WTC11 (cell line): ENCODE results near the gene ACBD3. TPM values are rescaled to one million over a fixed set of nuclear protein-coding genes. Genes with fewer than 3 reads are reported as not detected.
A peak's percentile ranks its signal among the peaks of the same experiment; 100 is the strongest.

Experiments used
- ATAC-seq: fragments of 200-7000 bp; cut with Tn5 transposase; 2 replicates; pipeline ENCODE4 v1.10.0; 2021; ENCODE audit warnings: mild to moderate bottlenecking, moderate library complexity
- CTCF ChIA-PET: fragments of 300-600 bp; sonication (Branson Sonifier 250); formaldehyde crosslinking; loops from one replicate; lab custom pipeline; 2021; ENCODE audit warnings: antibody characterized with exemption; lab: Charles Lee
- POLR2A ChIA-PET: fragments of 350-600 bp; sonication (Branson Sonifier 250); formaldehyde crosslinking; loops from one replicate; lab custom pipeline; 2021; ENCODE audit warnings: antibody characterized with exemption; lab: Charles Lee
- DNase-seq: peaks from one replicate; pipeline ENCODE4 v3.0.0; 2021; ENCODE audit warnings: low spot score
- H3K27ac Mint-ChIP-seq: 2 replicates; pipeline ENCODE4 v1.8.0; 2021; ENCODE audit warnings: mixed read lengths
- H3K27me3 Mint-ChIP-seq: 2 replicates; pipeline ENCODE4 v1.8.0; 2021; ENCODE audit warnings: low read depth, mild to moderate bottlenecking, moderate library complexity, mixed read lengths
- H3K36me3 Mint-ChIP-seq: 2 replicates; pipeline ENCODE4 v1.8.0; 2021; ENCODE audit warnings: mixed read lengths
- H3K4me1 Mint-ChIP-seq: 2 replicates; pipeline ENCODE4 v1.8.0; 2022; ENCODE audit warnings: mixed read lengths
- H3K4me3 Mint-ChIP-seq: 2 replicates; pipeline ENCODE4 v1.8.0; 2021; ENCODE audit warnings: mild to moderate bottlenecking, moderate library complexity, mixed read lengths
- H3K9me3 Mint-ChIP-seq: 2 replicates; pipeline ENCODE4 v1.8.0; 2021; ENCODE audit warnings: mixed read lengths
- CREM ChIP-seq: sonication (generic); formaldehyde crosslinking; IDR thresholded peaks from 2 replicates; pipeline ENCODE4 v1.8.1; 2022; ENCODE audit warnings: mild to moderate bottlenecking, missing genetic modification reagents, moderate library complexity
- EMX1 ChIP-seq: fragments of 250-450 bp; sonication (Bioruptor Pico); IDR thresholded peaks from 2 replicates; pipeline ENCODE4 v1.8.0; 2021; ENCODE audit warnings: mild to moderate bottlenecking
- KAT7 ChIP-seq: sonication (generic); formaldehyde crosslinking; IDR thresholded peaks from 2 replicates; pipeline ENCODE4 v1.8.1; 2023; ENCODE audit warnings: missing genetic modification reagents, mild to moderate bottlenecking, borderline replicate concordance
- NR1H2 ChIP-seq: sonication (generic); formaldehyde crosslinking; IDR thresholded peaks from 2 replicates; pipeline ENCODE4 v1.9.0; 2021; ENCODE audit warnings: mild to moderate bottlenecking, moderate library complexity, missing genetic modification reagents
- NR2C2 ChIP-seq: sonication (generic); formaldehyde crosslinking; IDR thresholded peaks from 2 replicates; pipeline ENCODE4 v1.8.0; 2022; ENCODE audit warnings: mild to moderate bottlenecking, missing genetic modification reagents
- PRRX2 ChIP-seq: fragments of 250-450 bp; sonication (Bioruptor Pico); IDR thresholded peaks from 2 replicates; pipeline ENCODE4 v1.8.0; 2021; ENCODE audit warnings: mild to moderate bottlenecking
- SOX15 ChIP-seq: fragments of 250-450 bp; sonication (Bioruptor Pico); IDR thresholded peaks from 2 replicates; pipeline ENCODE4 v1.9.0; 2021; ENCODE audit warnings: mild to moderate bottlenecking
- TEAD4 ChIP-seq: sonication (generic); formaldehyde crosslinking; IDR thresholded peaks from 2 replicates; pipeline ENCODE4 v1.8.0; 2022; ENCODE audit warnings: mild to moderate bottlenecking, missing genetic modification reagents
- ZNF232 ChIP-seq: sonication (generic); formaldehyde crosslinking; IDR thresholded peaks from 2 replicates; pipeline ENCODE4 v1.8.0; 2022; ENCODE audit warnings: mild to moderate bottlenecking, missing genetic modification reagents
- ZNF263 ChIP-seq: sonication (generic); formaldehyde crosslinking; IDR thresholded peaks from 2 replicates; pipeline ENCODE4 v1.8.1; 2022; ENCODE audit warnings: low read depth, mild to moderate bottlenecking, moderate library complexity, missing genetic modification reagents
- ZNF671 ChIP-seq: fragments of 250-450 bp; sonication (Bioruptor Pico); IDR thresholded peaks from 2 replicates; pipeline ENCODE4 v1.8.0; 2021; ENCODE audit warnings: mild to moderate bottlenecking
- total RNA-seq: library from RNA; stranded (reverse); gene quantifications from 3 replicates; pipeline ENCODE4 v1.2.3, GENCODE V29; 2021
- TF ChIP-seq, protein P1 (sequence below): sonication (generic); formaldehyde crosslinking; IDR thresholded peaks from 2 replicates; pipeline ENCODE4 v1.8.0; 2023; ENCODE audit warnings: missing genetic modification reagents, mild to moderate bottlenecking, borderline replicate concordance
- TF ChIP-seq, protein P2 (sequence below): fragments of 250-450 bp; sonication (Bioruptor Pico); IDR thresholded peaks from 2 replicates; pipeline ENCODE4 v1.9.0; 2021; ENCODE audit warnings: mild to moderate bottlenecking
- TF ChIP-seq, protein P3 (sequence below): sonication (generic); formaldehyde crosslinking; IDR thresholded peaks from 2 replicates; pipeline ENCODE4 v1.8.1; 2022; ENCODE audit warnings: low read depth, mild to moderate bottlenecking, moderate library complexity, missing genetic modification reagents, borderline replicate concordance
- TF ChIP-seq, protein P4 (sequence below): sonication (generic); formaldehyde crosslinking; IDR thresholded peaks from 2 replicates; pipeline ENCODE4 v1.8.1; 2022; ENCODE audit warnings: mild to moderate bottlenecking, moderate library complexity, missing genetic modification reagents
- TF ChIP-seq, protein P5 (sequence below): sonication (generic); formaldehyde crosslinking; IDR thresholded peaks from 2 replicates; pipeline ENCODE4 v1.8.0; 2023; ENCODE audit warnings: missing genetic modification reagents
- TF ChIP-seq, protein P6 (sequence below): sonication (generic); formaldehyde crosslinking; IDR thresholded peaks from 2 replicates; pipeline ENCODE4 v1.8.1; 2022; ENCODE audit warnings: mild to moderate bottlenecking, missing genetic modification reagents, moderate library complexity, borderline replicate concordance
- TF ChIP-seq, protein P7 (sequence below): sonication (generic); formaldehyde crosslinking; IDR thresholded peaks from 2 replicates; pipeline ENCODE4 v1.8.1; 2023; ENCODE audit warnings: mild to moderate bottlenecking, missing genetic modification reagents, borderline replicate concordance
- TF ChIP-seq, protein P8 (sequence below): fragments of 200-600 bp; IDR thresholded peaks from 2 replicates; pipeline ENCODE4 v1.8.0; 2022; ENCODE audit warnings: antibody characterized with exemption

ACBD3 gene
- total RNA-seq, 1 experiment from 2014 or later = 38.9 TPM

DNA sequence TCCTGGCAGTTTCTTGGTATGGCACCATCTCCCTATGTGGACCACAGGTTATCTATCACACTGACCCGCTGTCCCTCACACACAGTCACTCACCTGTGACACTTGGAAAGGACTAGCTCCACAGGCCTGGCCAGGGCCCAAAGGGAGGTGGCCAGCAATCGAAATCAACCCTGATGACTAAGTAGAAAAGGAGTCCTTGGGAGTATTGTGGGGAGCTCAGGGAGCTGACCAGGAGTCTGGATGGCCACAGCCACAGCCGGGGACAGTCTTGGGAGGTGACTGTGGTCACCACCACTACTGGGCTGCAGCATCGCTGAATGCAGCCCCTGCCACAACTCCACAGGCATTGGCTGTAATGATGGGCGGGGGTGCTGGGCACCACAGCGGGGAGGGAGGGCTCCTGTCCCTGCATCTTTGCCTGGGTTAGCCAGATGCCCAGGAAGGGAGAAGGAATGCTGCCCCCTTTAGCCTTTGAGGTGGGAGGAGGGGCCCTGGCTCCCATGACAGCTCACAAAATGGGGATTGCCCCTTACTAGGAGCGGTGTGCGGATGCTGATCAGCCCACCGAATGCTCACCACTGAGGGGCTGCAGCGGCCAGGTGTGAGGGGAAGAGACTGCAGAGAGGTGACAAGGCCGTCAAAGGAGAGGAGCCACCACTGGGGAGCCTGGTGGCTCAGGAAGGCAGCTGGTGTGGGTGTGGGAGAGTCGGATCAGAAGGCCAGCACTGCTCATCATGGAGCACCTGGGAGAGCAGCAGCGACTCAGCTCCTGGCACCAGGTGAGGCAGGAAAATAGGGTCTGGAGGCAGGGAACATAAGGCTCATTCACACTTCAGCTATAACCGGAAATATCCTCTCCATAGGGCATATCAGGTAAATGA lies 62.7 kb downstream of the ACBD3 start (continued):
- TF ChIP-seq, protein P1, sequence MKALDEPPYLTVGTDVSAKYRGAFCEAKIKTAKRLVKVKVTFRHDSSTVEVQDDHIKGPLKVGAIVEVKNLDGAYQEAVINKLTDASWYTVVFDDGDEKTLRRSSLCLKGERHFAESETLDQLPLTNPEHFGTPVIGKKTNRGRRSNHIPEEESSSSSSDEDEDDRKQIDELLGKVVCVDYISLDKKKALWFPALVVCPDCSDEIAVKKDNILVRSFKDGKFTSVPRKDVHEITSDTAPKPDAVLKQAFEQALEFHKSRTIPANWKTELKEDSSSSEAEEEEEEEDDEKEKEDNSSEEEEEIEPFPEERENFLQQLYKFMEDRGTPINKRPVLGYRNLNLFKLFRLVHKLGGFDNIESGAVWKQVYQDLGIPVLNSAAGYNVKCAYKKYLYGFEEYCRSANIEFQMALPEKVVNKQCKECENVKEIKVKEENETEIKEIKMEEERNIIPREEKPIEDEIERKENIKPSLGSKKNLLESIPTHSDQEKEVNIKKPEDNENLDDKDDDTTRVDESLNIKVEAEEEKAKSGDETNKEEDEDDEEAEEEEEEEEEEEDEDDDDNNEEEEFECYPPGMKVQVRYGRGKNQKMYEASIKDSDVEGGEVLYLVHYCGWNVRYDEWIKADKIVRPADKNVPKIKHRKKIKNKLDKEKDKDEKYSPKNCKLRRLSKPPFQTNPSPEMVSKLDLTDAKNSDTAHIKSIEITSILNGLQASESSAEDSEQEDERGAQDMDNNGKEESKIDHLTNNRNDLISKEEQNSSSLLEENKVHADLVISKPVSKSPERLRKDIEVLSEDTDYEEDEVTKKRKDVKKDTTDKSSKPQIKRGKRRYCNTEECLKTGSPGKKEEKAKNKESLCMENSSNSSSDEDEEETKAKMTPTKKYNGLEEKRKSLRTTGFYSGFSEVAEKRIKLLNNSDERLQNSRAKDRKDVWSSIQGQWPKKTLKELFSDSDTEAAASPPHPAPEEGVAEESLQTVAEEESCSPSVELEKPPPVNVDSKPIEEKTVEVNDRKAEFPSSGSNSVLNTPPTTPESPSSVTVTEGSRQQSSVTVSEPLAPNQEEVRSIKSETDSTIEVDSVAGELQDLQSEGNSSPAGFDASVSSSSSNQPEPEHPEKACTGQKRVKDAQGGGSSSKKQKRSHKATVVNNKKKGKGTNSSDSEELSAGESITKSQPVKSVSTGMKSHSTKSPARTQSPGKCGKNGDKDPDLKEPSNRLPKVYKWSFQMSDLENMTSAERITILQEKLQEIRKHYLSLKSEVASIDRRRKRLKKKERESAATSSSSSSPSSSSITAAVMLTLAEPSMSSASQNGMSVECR (CRISPR knock-in tag) = no peak
- TF ChIP-seq ZNF671 (CRISPR knock-in tag) = no peak
- TF ChIP-seq, protein P2, sequence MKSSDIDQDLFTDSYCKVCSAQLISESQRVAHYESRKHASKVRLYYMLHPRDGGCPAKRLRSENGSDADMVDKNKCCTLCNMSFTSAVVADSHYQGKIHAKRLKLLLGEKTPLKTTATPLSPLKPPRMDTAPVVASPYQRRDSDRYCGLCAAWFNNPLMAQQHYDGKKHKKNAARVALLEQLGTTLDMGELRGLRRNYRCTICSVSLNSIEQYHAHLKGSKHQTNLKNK (CRISPR knock-in tag) = no peak
- TF ChIP-seq, protein P3, sequence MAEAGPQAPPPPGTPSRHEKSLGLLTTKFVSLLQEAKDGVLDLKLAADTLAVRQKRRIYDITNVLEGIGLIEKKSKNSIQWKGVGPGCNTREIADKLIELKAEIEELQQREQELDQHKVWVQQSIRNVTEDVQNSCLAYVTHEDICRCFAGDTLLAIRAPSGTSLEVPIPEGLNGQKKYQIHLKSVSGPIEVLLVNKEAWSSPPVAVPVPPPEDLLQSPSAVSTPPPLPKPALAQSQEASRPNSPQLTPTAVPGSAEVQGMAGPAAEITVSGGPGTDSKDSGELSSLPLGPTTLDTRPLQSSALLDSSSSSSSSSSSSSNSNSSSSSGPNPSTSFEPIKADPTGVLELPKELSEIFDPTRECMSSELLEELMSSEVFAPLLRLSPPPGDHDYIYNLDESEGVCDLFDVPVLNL = no peak
- TF ChIP-seq TEAD4 = no peak
- TF ChIP-seq EMX1 (CRISPR knock-in tag) = no peak
- TF ChIP-seq KAT7 (CRISPR knock-in tag) = no peak
- TF ChIP-seq, protein P4, sequence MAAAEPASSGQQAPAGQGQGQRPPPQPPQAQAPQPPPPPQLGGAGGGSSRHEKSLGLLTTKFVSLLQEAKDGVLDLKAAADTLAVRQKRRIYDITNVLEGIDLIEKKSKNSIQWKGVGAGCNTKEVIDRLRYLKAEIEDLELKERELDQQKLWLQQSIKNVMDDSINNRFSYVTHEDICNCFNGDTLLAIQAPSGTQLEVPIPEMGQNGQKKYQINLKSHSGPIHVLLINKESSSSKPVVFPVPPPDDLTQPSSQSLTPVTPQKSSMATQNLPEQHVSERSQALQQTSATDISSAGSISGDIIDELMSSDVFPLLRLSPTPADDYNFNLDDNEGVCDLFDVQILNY (CRISPR knock-in tag) = no peak
- TF ChIP-seq, protein P5, sequence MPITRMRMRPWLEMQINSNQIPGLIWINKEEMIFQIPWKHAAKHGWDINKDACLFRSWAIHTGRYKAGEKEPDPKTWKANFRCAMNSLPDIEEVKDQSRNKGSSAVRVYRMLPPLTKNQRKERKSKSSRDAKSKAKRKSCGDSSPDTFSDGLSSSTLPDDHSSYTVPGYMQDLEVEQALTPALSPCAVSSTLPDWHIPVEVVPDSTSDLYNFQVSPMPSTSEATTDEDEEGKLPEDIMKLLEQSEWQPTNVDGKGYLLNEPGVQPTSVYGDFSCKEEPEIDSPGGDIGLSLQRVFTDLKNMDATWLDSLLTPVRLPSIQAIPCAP (CRISPR knock-in tag) = no peak

DNA sequence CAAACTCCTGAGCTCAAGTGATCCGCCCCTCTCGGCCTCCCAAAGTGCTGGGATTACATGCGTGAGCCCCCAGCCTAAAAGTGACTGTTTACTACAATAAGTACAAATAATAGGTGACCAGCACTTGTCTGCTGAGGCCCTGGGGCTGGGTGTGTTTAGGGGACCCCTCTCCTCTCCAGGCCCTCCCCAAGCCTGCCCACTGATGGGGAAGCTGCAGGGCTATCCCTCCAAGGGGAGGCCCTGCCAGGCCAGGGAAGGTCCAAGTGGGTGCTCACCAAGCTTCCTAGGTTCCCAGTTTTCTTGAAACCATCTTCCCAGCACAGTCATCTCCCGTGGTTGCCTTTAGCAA lies 63.4 kb downstream of the ACBD3 start:
- POLR2A ChIA-PET = interaction anchor here (0.9 to 2.3 kb wide), 3 partner anchors 12 to 61 kb away, joined by 3 to 10 read pairs (median 6); partner anchors contain the start of gene H3-3A
- Mint-ChIP-seq H3K4me1 (peaks cover 58% of the 10 kb centered on the region), H3K27me3 (peaks cover 18% of the 10 kb centered on the region), H3K36me3 (no peaks in the 10 kb centered on the region), H3K27ac (no peak overlapping the region), H3K4me3 (peak overlapping the region; percentile 83), H3K9me3 (no peaks in the 10 kb centered on the region)
- CTCF ChIA-PET = interaction anchor here (1.3 to 4.9 kb wide), 12 partner anchors 9 to 210 kb away, joined by 3 to 65 read pairs (median 8); partner anchors contain the start of gene H3-3A
- no peak for DNase-seq
- no peak for ATAC-seq
- TF ChIP-seq, protein P6, sequence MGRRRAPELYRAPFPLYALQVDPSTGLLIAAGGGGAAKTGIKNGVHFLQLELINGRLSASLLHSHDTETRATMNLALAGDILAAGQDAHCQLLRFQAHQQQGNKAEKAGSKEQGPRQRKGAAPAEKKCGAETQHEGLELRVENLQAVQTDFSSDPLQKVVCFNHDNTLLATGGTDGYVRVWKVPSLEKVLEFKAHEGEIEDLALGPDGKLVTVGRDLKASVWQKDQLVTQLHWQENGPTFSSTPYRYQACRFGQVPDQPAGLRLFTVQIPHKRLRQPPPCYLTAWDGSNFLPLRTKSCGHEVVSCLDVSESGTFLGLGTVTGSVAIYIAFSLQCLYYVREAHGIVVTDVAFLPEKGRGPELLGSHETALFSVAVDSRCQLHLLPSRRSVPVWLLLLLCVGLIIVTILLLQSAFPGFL (CRISPR knock-in tag) = no peak
- TF ChIP-seq PRRX2 (CRISPR knock-in tag) (no peak), NR2C2 (CRISPR knock-in tag) (no peak), CREM (CRISPR knock-in tag) (no peak), SOX15 (no peak), EMX1 (CRISPR knock-in tag) (no peak), ZNF263 (CRISPR knock-in tag) (no peak), NR1H2 (CRISPR knock-in tag) (no peak), ZNF232 (CRISPR knock-in tag) (no peak)
- TF ChIP-seq, protein P2 (CRISPR knock-in tag) = no peak
- TF ChIP-seq, protein P7, sequence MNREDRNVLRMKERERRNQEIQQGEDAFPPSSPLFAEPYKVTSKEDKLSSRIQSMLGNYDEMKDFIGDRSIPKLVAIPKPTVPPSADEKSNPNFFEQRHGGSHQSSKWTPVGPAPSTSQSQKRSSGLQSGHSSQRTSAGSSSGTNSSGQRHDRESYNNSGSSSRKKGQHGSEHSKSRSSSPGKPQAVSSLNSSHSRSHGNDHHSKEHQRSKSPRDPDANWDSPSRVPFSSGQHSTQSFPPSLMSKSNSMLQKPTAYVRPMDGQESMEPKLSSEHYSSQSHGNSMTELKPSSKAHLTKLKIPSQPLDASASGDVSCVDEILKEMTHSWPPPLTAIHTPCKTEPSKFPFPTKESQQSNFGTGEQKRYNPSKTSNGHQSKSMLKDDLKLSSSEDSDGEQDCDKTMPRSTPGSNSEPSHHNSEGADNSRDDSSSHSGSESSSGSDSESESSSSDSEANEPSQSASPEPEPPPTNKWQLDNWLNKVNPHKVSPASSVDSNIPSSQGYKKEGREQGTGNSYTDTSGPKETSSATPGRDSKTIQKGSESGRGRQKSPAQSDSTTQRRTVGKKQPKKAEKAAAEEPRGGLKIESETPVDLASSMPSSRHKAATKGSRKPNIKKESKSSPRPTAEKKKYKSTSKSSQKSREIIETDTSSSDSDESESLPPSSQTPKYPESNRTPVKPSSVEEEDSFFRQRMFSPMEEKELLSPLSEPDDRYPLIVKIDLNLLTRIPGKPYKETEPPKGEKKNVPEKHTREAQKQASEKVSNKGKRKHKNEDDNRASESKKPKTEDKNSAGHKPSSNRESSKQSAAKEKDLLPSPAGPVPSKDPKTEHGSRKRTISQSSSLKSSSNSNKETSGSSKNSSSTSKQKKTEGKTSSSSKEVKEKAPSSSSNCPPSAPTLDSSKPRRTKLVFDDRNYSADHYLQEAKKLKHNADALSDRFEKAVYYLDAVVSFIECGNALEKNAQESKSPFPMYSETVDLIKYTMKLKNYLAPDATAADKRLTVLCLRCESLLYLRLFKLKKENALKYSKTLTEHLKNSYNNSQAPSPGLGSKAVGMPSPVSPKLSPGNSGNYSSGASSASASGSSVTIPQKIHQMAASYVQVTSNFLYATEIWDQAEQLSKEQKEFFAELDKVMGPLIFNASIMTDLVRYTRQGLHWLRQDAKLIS (CRISPR knock-in tag) = no peak
- TF ChIP-seq, protein P8, sequence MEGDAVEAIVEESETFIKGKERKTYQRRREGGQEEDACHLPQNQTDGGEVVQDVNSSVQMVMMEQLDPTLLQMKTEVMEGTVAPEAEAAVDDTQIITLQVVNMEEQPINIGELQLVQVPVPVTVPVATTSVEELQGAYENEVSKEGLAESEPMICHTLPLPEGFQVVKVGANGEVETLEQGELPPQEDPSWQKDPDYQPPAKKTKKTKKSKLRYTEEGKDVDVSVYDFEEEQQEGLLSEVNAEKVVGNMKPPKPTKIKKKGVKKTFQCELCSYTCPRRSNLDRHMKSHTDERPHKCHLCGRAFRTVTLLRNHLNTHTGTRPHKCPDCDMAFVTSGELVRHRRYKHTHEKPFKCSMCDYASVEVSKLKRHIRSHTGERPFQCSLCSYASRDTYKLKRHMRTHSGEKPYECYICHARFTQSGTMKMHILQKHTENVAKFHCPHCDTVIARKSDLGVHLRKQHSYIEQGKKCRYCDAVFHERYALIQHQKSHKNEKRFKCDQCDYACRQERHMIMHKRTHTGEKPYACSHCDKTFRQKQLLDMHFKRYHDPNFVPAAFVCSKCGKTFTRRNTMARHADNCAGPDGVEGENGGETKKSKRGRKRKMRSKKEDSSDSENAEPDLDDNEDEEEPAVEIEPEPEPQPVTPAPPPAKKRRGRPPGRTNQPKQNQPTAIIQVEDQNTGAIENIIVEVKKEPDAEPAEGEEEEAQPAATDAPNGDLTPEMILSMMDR = no peak
